ENCODE data around the gene CFAP61.
A peak's percentile ranks its signal among the peaks of the same experiment; 100 is the strongest.
"Not testable (repeated sequence)": the region's sequence is repeated elsewhere in the genome, so short reads cannot be mapped to it uniquely, and the experiment has no call there.

Gene CFAP61

DNA sequence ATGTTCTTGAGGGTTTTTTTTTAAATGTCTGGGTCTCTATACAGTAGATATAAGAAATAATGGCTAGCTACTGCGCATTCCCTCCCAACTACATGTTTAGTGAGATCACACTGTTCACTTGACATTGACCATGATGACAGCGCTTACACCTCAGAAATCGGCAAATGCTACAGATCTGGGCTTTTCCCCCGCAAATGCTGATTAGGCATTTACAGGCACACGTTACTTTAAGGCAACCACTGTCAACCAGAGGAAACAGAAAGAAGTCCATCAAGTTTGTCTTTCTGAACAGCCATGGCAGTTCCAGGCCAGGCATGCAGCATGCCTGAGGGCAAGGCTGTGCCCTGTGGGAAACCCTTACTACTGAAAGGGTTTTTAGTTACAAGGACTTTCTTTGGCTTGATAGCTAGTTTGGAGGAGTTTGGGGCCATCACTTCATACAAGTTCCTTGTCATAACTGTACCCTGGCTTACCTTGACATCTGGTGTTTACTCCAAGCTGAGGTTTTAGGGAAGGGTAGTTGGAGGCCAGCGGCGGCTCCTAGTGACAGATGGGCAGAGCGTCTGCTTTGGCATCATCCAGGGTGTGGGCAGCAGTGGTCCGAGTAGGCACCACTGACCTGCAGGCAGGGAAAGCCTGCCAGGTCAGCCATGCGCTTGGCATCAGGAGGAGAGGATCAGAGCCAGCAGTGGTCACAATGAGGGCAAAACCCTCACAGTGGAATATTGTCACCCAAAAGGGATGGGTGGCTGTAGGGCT lies 43.0 kb downstream of the CFAP61 start:
- no peak for DNase-seq

DNA sequence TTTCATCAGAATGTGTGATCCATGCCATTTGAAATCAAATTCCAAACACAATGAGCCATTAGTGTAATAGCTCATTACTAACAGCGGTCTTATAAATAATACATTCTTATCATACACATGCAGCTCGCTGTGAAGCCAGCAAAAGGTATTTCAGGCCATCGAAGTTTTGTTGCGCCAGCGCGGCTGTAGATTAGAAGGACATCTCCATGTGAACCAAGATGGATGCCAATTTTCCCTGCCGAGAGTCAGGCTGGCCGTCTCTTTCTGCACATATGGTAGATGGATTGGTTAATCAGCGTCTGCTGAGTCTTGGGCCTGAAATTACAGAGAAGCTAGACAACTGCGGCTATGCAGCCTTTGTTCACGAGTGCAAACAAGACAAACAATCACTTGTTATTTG lies 44.1 kb downstream of the CFAP61 start:
- no peak for DNase-seq

DNA sequence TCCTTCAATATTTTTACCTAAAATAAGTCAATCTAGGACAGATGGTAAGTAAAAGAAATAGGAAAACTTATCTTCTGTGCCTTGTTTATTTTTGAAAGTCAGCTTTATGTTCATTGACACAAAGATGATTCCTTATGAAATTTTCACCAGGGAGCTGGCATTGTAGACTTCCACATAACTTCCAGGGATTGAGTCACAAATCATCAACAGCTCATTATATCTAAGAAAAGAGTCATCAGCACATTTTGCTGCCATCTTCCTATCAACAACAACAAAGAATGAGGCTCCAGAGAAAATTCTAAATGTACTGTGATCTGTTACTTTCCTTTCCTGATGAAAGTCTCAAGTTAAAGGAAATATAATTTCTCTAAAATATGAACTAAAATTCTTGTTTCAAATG lies 48.5 kb downstream of the CFAP61 start:
- no peak for DNase-seq

DNA sequence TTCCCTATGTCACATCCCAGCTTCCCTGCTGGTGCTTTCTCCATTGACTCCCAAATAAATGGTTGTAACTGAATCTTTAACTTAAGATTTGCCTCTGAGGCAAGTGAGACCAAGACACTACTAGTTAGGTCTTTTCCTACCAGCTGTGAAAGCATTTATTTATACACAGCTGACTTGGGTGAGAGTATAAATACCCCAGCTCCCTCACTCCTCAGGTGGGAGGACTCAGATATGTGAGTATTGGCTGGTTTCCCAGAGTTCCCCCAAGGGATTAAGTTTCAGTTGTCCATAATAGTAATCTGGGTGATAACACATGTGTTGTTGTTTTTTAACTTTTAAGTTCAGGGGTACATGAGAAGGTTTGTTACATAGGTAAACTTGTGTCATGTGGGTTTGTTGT lies 49.8 kb downstream of the CFAP61 start:
- no peak for DNase-seq

DNA sequence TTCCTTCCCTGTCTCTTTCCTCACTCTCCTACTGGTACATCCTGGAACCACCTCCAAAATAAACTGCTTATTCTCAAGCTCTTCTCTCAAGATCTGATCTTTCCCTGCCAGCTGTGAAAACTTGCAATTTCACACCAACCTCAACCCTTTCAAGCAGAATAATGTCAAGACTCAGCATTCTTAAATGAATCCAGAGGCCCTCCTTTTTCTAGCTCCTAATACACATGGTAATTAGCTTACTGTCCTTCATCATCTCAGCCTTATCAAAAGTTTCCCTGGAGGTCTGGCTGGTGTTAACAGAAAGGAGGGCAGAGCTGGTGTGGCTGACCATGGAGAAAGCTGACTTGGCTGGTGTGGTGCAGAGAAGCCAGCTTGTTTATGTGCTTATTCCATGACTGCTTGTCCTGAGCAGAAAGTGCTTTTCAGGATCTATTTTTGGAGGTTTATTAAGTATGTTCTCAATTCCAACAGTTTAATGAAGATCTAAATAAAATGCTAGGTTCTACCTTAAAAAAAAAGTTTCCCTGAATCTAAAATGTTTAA lies 50.5 kb downstream of the CFAP61 start:
- no peak for DNase-seq

DNA sequence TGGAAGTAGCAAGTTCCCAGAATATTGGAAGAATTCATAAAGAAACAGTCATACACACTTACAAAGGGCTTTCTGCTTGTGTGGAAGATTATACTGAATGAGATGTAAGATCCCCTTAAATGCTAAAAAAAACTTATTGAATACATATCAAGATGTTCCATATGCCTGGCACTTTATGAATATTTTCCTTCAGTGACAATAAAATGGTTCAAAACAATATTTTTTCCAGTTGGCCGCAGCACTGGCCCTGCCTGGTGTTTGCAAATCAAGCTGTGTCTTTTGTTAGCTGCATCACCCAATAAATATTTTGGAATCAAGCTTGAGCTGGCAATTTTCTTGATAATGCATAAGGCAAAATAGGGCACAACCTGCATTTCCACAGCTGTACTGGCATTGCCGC lies 51.2 kb downstream of the CFAP61 start:
- no peak for DNase-seq

DNA sequence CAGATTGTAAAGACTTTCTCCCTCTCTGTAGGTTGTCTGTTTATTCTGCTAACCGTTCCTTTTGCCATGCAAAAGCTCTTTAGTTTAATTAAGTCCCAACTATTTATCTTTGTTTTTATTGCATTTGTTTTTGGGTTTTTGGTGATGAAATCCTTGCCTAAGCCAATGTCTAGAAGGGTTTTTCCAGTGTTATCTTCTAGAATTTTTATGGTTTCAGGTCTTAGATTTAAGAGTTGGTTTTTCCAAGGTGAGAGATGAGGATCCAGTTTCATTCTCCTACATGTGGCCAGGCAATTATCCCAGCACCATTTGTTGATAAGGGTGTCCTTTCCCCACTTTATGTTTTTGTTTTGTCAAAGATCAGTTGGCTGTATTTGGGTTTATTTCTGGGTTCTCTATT lies 70.9 kb downstream of the CFAP61 start:
- DNase-seq: not testable (repeated sequence)

DNA sequence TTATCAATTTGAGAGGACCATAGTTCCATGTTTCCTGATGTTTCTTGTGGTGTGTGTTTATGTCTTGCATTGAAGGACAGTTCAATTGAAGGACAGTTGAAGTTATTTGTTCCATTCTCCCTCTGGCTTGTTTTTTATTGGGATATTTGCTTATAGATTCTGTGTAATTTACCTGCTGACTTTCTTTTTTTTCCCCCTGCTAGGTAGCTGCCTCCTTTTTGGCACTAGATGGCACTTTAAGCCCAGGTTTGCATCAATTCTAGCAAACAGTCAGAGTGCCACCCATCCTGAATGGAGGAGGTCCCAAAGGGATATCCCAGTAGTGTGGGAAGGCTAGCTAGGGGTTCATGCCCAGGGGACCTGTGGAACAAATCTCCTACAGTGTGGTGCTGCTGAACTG lies 78.1 kb downstream of the CFAP61 start:
- DNase-seq: peak; percentile 15

DNA sequence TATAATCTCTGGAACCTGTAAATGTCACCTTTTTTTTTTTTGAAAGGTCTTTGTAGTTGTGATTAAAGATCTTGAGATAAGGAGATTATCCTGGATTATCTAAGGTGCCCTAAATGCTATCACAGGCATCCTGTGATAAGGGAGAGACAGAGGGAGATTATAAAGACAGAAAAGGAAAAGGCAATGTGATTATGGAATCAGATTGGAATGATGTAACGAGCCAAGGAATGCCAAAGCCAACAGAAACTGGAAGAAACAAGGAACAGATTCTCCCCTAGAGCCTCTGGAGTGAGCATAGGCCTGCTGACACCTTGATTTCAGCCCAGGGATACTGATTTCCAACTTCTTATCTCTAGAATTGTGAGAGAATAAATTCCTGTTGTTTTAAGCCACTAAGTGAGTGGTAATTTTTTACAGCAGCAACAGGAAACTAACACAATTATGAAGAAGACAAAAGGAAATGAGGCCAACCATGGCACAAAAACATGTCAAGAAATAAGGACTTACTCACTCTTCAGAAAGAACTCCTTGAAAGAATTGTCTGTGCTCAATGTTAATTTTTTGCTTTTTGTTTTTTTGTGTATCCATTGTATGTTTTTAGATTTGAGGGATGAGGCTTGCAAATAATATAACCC lies 82.7 kb downstream of the CFAP61 start:
- no peak for DNase-seq

DNA sequence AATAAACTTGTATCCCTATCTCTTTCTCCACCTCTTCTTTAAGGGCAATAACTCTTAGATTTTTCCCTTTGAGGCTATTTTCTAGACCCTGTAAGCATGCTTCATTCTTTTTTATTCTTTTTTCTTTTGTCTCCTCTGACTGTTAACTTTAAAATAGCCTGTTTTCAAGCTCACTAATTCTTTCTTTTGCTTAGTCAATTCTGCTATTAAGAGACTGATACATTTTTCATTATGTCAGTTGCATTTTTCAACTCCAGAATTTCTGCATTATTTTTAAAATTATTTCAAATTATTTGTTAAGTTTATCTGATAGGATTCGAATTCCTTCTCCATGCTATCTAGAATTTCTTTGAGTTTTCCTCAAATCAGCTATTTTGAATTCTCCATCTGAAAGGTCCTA lies 84.0 kb downstream of the CFAP61 start:
- no peak for DNase-seq

DNA sequence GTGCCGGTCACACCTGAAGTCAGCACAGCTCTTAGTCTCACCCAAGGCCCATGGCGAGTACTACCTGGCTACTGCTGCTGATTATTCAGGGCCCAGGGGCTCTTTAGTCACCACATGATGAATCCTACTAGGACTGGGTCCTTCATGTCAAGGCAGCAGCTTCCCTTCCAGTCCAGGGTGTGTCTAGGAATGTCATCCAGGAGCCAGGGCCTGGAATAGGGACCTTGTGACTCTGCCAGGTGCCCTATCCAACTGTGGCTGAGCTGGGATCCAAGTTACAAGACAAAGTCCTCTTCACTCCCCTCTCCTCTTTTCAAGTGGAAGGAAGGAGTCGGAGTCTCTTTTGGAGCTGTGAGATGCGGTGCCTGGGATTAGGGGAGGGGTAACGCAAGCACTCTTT lies 85.5 kb downstream of the CFAP61 start:
- DNase-seq: no peak

DNA sequence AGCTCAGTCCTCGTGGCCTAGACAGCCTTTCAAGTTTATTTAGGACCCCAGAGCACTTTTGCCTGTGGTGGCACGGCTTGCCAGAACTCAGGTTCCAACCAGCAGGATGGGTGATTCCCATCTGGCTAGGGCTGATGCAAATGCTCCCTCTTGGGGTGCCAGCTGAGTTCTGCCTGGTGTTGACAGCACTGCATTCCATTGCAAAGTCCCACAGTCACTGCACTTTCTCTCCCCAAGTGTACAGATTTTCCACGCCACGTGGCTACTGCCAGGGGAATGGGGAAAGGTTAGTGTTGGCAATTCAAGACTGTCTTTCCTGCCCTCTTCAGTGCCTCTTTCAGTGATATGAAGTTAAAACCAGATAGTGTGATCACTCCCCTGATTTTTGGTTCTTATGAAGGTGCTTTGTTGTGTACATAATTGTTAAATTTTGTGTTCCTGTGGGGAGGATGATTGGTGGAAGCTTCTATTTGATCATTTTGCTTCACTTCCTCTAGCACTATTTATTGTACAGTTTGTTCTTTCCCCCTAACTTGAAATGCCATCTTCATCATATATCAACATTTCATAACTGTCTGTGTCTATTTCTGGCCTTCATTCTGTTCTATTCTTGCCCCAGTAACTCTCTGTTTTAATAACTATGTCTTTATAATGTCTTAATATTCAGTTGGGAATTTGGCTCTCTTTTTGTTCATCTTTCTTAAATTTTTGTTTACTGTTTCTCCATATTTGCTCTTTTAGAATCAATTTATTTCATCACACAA lies 86.2 kb downstream of the CFAP61 start:
- DNase-seq: no peak

DNA sequence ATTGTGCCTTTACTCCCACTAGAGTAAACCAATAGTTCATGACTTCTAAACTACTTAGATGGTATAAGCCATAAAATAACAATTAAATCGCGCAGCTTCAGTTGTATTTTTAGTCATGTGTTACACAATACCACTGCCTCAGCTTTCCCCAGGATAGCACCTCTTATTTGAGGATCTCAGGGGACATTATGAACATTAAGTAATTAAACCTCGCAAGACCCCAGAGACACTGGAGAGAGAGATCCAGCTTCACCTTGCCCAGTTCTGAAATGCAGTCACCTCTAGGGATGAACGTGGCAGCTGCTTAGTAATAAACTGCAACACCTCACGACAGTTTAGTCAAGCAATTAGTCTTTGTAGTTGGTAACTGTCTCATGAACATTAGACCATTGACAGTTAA lies 87.1 kb downstream of the CFAP61 start:
- DNase-seq: no peak

DNA sequence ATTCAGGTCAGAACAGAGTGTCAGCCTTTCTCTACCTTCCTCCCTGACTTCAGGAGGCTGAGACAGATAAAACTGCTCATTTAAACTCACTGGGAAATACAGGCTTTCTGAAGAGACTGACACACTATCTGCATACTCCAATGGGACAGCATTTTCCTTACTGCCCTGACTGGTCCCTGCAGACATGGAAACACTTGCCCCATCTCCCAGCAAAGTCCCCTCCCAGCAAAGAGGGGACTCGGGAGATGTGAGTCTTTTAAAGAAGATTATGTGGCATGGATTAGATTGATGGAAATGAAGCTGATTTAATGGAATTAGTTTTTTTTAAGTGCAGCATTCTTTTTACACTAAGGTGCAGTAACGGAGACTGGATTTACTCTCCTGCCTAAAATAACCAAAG lies 90.8 kb downstream of the CFAP61 start:
- no peak for DNase-seq

DNA sequence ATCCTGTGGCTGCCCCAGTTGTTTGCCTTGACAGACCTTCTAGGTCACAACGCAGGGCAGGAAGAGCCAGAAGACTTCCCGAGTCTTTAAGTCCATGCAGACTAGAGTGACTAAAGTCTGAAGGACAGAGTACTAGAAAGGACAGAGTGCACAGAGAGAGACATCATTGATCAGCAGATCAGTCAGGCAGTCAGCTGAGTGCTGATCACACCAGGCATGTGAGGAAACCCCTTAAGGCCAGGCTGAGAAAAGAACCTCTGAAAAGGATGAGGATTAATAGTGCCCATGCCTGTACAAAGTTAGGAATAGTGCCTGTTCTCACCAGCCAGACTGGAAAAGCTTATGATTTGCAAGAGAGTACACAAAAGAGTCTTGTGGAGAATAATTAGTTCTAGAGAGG lies 91.3 kb downstream of the CFAP61 start:
- DNase-seq: no peak

DNA sequence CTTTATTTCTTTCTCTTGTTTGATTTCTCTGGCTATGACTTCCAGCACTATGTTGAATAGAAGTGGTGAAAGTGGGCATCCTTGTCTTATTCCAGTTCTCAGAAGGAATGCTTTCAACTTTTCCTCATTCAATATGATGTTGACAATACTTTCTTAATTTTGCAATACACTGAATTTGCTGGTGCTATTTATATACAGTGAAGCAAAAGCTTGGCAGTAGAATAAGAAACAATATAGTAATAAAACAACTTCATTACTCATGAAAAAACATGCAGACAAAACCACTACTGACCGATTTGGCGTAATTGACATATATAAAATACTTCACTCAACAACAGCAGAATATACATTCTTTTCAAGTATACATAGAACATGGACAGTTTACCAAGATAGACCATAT lies 96.4 kb downstream of the CFAP61 start:
- DNase-seq: no peak

DNA sequence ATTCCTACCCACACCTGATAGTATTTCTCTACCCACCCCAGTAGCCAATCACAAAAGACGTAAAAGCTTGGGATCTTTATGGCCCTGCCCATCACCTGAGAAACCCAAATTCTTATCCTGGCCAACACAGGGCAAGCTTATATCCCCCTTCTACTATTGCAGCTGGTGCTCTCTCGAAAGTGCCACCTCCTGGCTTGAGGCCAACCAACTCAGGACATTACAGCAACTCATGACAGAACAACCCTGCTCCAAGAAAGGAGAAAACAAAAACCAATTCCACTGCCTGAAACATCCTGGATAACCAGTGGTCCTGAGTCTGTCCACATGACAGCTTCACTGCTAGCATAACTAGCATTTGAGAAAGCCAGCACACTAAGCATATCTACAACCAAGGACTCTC lies 97.9 kb downstream of the CFAP61 start:
- no peak for DNase-seq

DNA sequence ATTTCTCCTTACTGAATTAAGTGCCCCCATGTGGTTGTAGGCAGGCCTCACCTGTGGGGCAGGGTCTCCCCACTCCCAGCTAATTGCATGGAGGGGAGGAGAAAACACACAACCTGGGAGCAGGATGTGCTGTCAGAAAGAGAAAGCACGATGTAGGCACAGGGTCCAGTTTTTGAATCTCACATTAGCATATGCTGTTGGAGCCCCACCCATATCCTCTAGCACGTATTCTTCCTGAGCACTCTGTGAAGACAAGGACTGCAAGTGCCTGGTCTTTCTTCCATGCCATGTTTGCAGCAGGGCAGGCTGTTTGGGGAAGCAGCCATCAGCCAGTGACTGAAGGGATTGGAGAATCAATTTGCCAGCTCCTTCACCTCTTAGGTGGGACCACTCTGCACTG lies 108.2 kb downstream of the CFAP61 start:
- no peak for DNase-seq

DNA sequence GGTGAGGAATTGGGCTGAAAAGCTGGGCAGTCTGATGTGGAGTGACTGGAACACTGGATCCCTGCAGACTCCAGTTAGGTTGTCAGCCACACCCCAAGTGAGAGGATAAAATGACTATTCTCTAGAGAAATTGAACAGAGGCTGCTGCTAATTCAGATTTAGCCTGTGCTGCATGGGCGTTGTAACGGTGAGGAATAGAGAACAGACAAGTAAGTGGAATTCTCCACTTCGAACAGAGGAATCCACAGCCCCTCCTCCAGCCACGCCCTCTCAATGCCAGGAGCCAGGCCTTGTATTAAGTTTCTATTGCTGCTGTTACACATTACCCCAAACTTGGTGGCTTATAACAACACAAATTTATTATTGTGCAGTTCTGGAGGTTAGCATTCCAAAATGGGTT lies 109.3 kb downstream of the CFAP61 start:
- DNase-seq: no peak

DNA sequence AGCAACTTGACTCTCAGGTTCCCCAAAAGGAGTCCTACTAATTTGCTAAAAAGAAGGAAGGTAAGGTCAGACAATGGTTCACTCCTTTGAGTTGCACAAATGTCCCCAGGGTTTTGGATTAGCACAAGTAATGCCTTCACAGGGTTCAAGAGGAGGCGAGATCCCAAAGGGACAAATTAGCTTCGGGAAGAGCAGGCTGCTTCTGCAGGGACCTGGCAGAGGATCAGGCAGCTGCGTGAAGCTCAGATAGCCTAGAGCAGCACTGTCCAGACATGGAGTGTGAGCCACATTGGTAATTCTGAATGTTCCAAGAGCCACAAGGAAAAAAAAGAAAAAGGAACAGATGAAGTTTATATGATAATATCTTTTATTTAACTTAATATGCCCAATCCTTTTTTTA lies 115.4 kb downstream of the CFAP61 start:
- DNase-seq: no peak

DNA sequence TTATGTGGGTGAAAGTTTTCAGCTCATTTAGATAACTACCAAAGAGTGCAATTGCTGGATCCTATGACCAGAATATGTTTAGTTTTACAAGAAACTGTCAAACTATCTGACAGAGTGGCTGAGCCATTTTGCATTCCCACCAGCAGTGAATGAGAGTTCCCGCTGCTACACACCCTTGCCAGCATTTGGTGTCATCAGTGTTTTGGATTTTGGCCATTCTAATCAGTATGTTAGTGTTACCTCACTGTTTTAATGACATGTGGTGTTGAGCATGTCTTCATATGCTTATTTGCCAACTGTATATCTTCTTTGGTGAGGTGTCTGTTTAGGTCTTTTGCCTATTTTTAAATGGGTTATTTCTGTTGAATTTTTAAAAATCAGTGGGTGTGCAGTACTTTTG lies 120.9 kb downstream of the CFAP61 start:
- no peak for DNase-seq

DNA sequence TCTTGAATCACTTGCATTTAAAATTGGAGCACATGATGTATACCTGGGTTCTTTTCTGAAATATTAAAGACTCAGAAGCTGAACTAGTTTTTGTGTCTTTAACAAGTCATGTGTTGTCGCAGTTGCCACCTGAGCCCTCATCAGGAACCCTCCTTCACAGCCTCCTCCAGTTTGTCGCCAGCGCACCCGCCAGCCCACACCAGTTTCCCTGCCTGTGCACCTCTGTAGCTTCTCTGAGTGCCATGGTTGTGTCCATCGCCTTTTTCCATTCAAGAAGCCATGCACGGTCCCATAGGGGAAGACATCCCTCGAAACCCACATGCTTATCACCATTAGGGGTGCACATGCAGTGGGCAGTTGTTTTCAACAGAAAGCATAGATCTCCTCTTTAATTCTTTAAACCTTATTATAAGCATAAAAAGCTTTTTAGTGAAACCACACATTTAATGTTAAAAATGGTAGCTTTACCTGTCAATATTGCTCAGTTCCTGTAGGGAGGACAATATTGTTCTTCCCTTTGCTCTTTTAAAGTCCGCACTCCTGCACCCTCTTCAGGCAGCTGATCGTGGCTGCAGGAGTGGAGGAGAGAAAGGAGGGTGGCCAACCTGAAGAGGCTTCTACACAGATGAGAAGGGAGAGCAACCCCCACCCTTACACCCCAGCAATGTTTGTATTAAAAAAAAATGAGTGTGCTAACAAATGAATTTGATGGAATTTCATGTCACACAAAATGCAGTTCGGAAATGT lies 121.9 kb downstream of the CFAP61 start:
- no peak for DNase-seq

DNA sequence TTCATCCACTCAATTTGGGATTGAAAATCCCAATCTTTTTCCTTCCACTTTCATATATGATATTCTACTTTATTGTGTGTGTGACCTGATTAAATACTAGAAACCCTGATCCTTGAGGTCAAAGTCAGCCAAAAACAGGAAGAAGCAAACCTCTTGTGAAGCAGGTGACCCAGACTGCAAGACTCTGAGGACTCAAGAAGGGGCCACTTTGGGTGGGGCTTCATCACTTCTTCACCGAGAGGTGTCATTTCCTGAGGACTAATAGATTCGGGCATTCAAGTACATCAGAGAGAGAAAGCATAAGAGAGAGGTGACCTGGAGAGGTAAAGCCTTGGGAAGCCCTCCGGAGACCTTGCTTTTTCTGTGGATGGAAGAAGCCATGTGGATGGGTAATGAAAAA lies 129.0 kb downstream of the CFAP61 start:
- DNase-seq: no peak

Measured in NCI-H1092 (cell line).